ENCODE data around the gene ACTBL2. TPM values are rescaled to one million over a fixed set of nuclear protein-coding genes. Genes with fewer than 3 reads are reported as not detected.
A peak's percentile ranks its signal among the peaks of the same experiment; 100 is the strongest.

The ACTBL2 gene
- total RNA-seq, 4 donors from 2014 or later, result 0.13 to 0.59 TPM; not detected in 2

- Histone ChIP-seq H3K27me3 (no peaks in the 10 kb centered on the region), H3K9me3 (no peaks in the 10 kb centered on the region), H3K36me3 (no peaks in the 10 kb centered on the region), H3K4me3 (replicated peaks in 1 of 3) (no peak overlapping the region), H3K4me1 (peaks cover 6 to 9% of the 10 kb centered on the region in 2 donors), H3K27ac (no peak overlapping the region)
- intact Hi-C loops (cut with DNase I), result no loop called here
- TF ChIP-seq CTCF (IDR thresholded peaks at IDR 0.05) (no peak), POLR2A (IDR thresholded peaks at IDR 0.05) (no peak)
- WGBS, 2 donors, result 32 to 57% methylated on average over 1 of the region's 1 CpG
- DNase-seq, result peak; percentile 15 to 69
These were observed 10.4 kb upstream of the ACTBL2 start for GRCh38 chr5:57493034-57493433.

- WGBS, 2 donors, result 84 to 91% methylated on average over 3 of the region's 3 CpGs
- intact Hi-C loops (cut with DNase I), result no loop called here
These were observed 10.0 kb upstream of the ACTBL2 start for GRCh38 chr5:57492632-57493031.

GRCh38 chr5:57491369-57491965, 8.9 kb upstream of the ACTBL2 start:
- peaks cover 6 to 9% of the 10 kb centered on the region in 2 donors for H3K4me1 ChIP-seq
- H3K27me3 ChIP-seq, result no peaks in the 10 kb centered on the region
- intact Hi-C loops (cut with DNase I), result no loop called here
- H3K4me3 ChIP-seq (replicated peaks in 1 of 3), result no peak overlapping the region
- H3K9me3 ChIP-seq, result no peaks in the 10 kb centered on the region
- no peak for DNase-seq
- WGBS, 2 donors, result 77 to 83% methylated on average over 5 of the region's 5 CpGs
- H3K36me3 ChIP-seq, result no peaks in the 10 kb centered on the region
- H3K27ac ChIP-seq, result no peak overlapping the region
- TF ChIP-seq POLR2A (IDR thresholded peaks at IDR 0.05) (no peak), CTCF (IDR thresholded peaks at IDR 0.05) (no peak)

More at GRCh38 chr5:57492632-57493031, 10.0 kb upstream of the ACTBL2 start:
- TF ChIP-seq POLR2A (IDR thresholded peaks at IDR 0.05) (no peak), CTCF (IDR thresholded peaks at IDR 0.05) (no peak)
- H3K36me3 ChIP-seq, result no peaks in the 10 kb centered on the region
- no peaks in the 10 kb centered on the region for H3K9me3 ChIP-seq
- H3K27ac ChIP-seq, result no peak overlapping the region
- no peaks in the 10 kb centered on the region for H3K27me3 ChIP-seq
- H3K4me1 ChIP-seq, result peaks cover 6 to 9% of the 10 kb centered on the region in 2 donors
- DNase-seq, result no peak
- H3K4me3 ChIP-seq (replicated peaks in 1 of 3), result no peak overlapping the region

GRCh38 chr5:57488215-57488955, 5.8 kb upstream of the ACTBL2 start:
- H3K27ac ChIP-seq, result no peak overlapping the region
- intact Hi-C loops (cut with DNase I), result no loop called here
- WGBS, 2 donors, result 63 to 76% methylated on average over 9 of the region's 9 CpGs
- DNase-seq, result no peak
- no peak overlapping the region for H3K4me3 ChIP-seq (replicated peaks in 1 of 3)
- H3K27me3 ChIP-seq, result no peaks in the 10 kb centered on the region
- H3K9me3 ChIP-seq, result no peaks in the 10 kb centered on the region
- TF ChIP-seq POLR2A (IDR thresholded peaks at IDR 0.05) (no peak), CTCF (IDR thresholded peaks at IDR 0.05) (no peak)
- no peaks in the 10 kb centered on the region for H3K36me3 ChIP-seq
- H3K4me1 ChIP-seq, result peaks cover 6 to 9% of the 10 kb centered on the region in 2 donors

GRCh38 chr5:57486027-57486602, 3.5 kb upstream of the ACTBL2 start:
- no peak overlapping the region for H3K27ac ChIP-seq
- H3K27me3 ChIP-seq, result no peaks in the 10 kb centered on the region
- H3K9me3 ChIP-seq, result no peaks in the 10 kb centered on the region
- intact Hi-C loops (cut with DNase I), result no loop called here
- TF ChIP-seq POLR2A (IDR thresholded peaks at IDR 0.05) (no peak), CTCF (IDR thresholded peaks at IDR 0.05) (no peak)
- no peaks in the 10 kb centered on the region for H3K4me1 ChIP-seq
- DNase-seq, result no peak
- no peaks in the 10 kb centered on the region for H3K36me3 ChIP-seq
- 65 to 82% methylated on average over 4 of the region's 4 CpGs for WGBS, 2 donors
- no peak overlapping the region for H3K4me3 ChIP-seq (replicated peaks in 1 of 3)

All from thyroid gland (tissue), 4 donors.